Vagina (tissue), 2 donors: ENCODE measurements around the gene TMEM243.

Experiments used
- CTCF ChIP-seq, 3 experiments: fragments of 450-650 bp in 2 of 3; fragments of 200-600 bp in 1 of 3; sonication (generic) in 1 of 3; IDR thresholded peaks; one replicate each; pipeline ENCODE4 v1.5.1; 2017 to 2019; ENCODE audit warnings: antibody characterized with exemption in 3 of 3, mild to moderate bottlenecking in 2 of 3, moderate library complexity in 2 of 3
- POLR2A ChIP-seq, 2 donors: fragments of 450-650 bp; IDR thresholded peaks; one replicate each; pipeline ENCODE4 v1.6.1; 2017; ENCODE audit warnings: antibody characterized with exemption in 2 of 2, mild to moderate bottlenecking in 2 of 2, moderate library complexity in 2 of 2
- POLR2AphosphoS5 ChIP-seq, 2 donors: sonication (generic); formaldehyde crosslinking; IDR thresholded peaks; one replicate each; pipeline ENCODE4 v1.9.0; 2017; ENCODE audit warnings: antibody characterized with exemption in 2 of 2, mild to moderate bottlenecking in 2 of 2, low read depth in 1 of 2; ENCODE audit not compliant: insufficient read depth in 1 of 2

GRCh38 chr7:87204933-87205332, 14.6 kb downstream of the TMEM243 start:
- TF ChIP-seq CTCF (IDR thresholded peaks at IDR 0.05) = no peak
- no peak for TF ChIP-seq POLR2A (IDR thresholded peaks at IDR 0.05)
- no peak for TF ChIP-seq POLR2AphosphoS5 (IDR thresholded peaks at IDR 0.05; ENCODE audit: insufficient read depth in 1 of 2, low read depth in 1 of 2)
